CD4-positive, alpha-beta T cell treated with Interferon alpha-2 for 1 hour (primary cell): ENCODE measurements around the gene AXIN1.
"Not testable (repeated sequence)": the region's sequence is repeated elsewhere in the genome, so short reads cannot be mapped to it uniquely, and the experiment has no call there.

Experiments used
- DNase-seq, 2 donors: peaks; one replicate each; pipeline ENCODE4 v3.0.0-alpha.2; 2020 to 2022

The AXIN1 gene

GRCh38 chr16:264440-264951, 88.0 kb downstream of the AXIN1 start:
- no peak for DNase-seq

- DNase-seq, result no peak
Measured at GRCh38 chr16:263944-264343, 88.6 kb downstream of the AXIN1 start.

- DNase-seq, result no peak
Measured at GRCh38 chr16:263182-263774, 89.2 kb downstream of the AXIN1 start.

GRCh38 chr16:262121-262745, 90.3 kb downstream of the AXIN1 start:
- DNase-seq, result no peak

- DNase-seq, result no peak
Measured at GRCh38 chr16:261031-261691, 91.4 kb downstream of the AXIN1 start.

- DNase-seq, result no peak
Measured at GRCh38 chr16:260326-260725, 92.2 kb downstream of the AXIN1 start.

GRCh38 chr16:259814-260253, 92.7 kb downstream of the AXIN1 start:
- no peak for DNase-seq

GRCh38 chr16:259226-259625, 93.3 kb downstream of the AXIN1 start:
- no peak for DNase-seq

GRCh38 chr16:258091-258490, 94.4 kb downstream of the AXIN1 start:
- DNase-seq, result not testable (repeated sequence)

GRCh38 chr16:255183-255582, 97.3 kb downstream of the AXIN1 start:
- no peak for DNase-seq

- no peak for DNase-seq
Measured at GRCh38 chr16:254461-254860, 98.1 kb downstream of the AXIN1 start.

GRCh38 chr16:253833-254232, 98.7 kb downstream of the AXIN1 start:
- DNase-seq, result peak in 1 of 2 donors; percentile 6

GRCh38 chr16:252366-253337, 99.9 kb downstream of the AXIN1 start:
- peak in 1 of 2 donors; percentile 39 for DNase-seq

GRCh38 chr16:249431-249830, 103.1 kb downstream of the AXIN1 start:
- DNase-seq, result no peak

GRCh38 chr16:247027-247426, 105.5 kb downstream of the AXIN1 start:
- no peak for DNase-seq

- DNase-seq, result no peak
Measured at GRCh38 chr16:245105-245504, 107.4 kb downstream of the AXIN1 start.

GRCh38 chr16:243348-243747, 109.2 kb downstream of the AXIN1 start:
- no peak for DNase-seq

GRCh38 chr16:242281-242680, 110.2 kb downstream of the AXIN1 start:
- no peak for DNase-seq

GRCh38 chr16:240559-240958, 112.0 kb downstream of the AXIN1 start:
- DNase-seq, result no peak

GRCh38 chr16:239948-240277, 112.6 kb downstream of the AXIN1 start:
- DNase-seq, result no peak
